ENCODE results near the gene HBEGF.

DNA sequence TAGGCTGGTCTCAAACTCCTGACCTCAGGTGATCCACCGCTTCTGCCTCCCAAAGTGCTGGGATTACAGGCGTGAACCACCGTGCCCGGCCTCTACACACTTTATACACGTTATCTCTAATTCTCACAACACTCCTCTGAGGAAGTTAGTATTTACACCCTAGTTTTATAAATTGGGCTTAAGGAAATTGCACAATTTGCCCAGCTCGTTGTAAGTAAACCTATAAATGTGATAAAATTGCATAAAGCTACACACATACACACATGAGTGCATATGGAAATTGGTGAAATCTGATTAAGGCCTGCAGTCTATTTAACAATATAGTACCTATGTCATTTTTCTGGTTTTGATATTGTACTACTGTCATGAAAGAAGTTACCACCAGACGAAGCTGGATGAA is 9.1 kb upstream of the HBEGF start:
- TF ChIP-seq, protein P1, sequence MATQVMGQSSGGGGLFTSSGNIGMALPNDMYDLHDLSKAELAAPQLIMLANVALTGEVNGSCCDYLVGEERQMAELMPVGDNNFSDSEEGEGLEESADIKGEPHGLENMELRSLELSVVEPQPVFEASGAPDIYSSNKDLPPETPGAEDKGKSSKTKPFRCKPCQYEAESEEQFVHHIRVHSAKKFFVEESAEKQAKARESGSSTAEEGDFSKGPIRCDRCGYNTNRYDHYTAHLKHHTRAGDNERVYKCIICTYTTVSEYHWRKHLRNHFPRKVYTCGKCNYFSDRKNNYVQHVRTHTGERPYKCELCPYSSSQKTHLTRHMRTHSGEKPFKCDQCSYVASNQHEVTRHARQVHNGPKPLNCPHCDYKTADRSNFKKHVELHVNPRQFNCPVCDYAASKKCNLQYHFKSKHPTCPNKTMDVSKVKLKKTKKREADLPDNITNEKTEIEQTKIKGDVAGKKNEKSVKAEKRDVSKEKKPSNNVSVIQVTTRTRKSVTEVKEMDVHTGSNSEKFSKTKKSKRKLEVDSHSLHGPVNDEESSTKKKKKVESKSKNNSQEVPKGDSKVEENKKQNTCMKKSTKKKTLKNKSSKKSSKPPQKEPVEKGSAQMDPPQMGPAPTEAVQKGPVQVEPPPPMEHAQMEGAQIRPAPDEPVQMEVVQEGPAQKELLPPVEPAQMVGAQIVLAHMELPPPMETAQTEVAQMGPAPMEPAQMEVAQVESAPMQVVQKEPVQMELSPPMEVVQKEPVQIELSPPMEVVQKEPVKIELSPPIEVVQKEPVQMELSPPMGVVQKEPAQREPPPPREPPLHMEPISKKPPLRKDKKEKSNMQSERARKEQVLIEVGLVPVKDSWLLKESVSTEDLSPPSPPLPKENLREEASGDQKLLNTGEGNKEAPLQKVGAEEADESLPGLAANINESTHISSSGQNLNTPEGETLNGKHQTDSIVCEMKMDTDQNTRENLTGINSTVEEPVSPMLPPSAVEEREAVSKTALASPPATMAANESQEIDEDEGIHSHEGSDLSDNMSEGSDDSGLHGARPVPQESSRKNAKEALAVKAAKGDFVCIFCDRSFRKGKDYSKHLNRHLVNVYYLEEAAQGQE (IDR thresholded peaks at IDR 0.05; ENCODE audit: insufficient replicate concordance, low read depth): no peak
- TF ChIP-seq, protein P2, sequence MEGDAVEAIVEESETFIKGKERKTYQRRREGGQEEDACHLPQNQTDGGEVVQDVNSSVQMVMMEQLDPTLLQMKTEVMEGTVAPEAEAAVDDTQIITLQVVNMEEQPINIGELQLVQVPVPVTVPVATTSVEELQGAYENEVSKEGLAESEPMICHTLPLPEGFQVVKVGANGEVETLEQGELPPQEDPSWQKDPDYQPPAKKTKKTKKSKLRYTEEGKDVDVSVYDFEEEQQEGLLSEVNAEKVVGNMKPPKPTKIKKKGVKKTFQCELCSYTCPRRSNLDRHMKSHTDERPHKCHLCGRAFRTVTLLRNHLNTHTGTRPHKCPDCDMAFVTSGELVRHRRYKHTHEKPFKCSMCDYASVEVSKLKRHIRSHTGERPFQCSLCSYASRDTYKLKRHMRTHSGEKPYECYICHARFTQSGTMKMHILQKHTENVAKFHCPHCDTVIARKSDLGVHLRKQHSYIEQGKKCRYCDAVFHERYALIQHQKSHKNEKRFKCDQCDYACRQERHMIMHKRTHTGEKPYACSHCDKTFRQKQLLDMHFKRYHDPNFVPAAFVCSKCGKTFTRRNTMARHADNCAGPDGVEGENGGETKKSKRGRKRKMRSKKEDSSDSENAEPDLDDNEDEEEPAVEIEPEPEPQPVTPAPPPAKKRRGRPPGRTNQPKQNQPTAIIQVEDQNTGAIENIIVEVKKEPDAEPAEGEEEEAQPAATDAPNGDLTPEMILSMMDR (IDR thresholded peaks at IDR 0.05; ENCODE audit: insufficient read depth, low read length): no peak
- no peak for TF ChIP-seq SPI1 (IDR thresholded peaks at IDR 0.05; ENCODE audit: borderline replicate concordance, low read depth)

Measured in HL-60 (cell line).